ENCODE results near the gene ISCU.

DNA sequence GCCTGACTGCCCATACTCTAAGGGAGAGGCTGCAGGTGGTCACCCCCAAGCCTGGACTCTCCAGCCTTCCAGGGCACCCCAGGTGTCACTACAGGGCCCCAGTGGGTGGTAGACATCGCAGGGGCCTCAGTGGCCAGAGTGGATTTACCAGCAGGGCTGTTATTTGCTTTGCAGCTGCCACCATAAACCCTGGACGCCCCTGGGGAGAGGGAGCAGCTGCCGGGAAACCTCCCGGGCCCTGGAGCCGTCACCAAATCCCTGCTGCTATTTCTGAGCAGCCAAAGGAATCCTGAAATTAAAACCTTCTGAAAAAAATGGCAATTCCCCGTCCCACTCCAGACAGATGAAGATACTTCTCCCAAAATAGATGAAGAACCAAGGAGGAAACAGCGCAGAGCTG, 21.6 kb downstream of the ISCU start:
- TF ChIP-seq SUZ12 (IDR thresholded peaks at IDR 0.05; ENCODE audit: extremely low read depth, insufficient read depth, insufficient read length) (no peak), YY1 (IDR thresholded peaks at IDR 0.05; ENCODE audit: insufficient read depth, insufficient read length) (no peak)

Data from NT2/D1 (cell line).